Activated CD4-positive, CD25-positive, alpha-beta regulatory T cell treated with anti-CD3 and anti-CD28 coated beads, Interleukin-2, amount 50 U/mL, for 72 hours (primary cell): Measurements from ENCODE around the gene SIGLEC9.

Experiments used
- DNase-seq: peaks from one replicate; pipeline ENCODE4 v3.0.0; 2021

SIGLEC9 gene

GRCh38 chr19:51124729-51125128 lies at the start of gene SIGLEC9:
Gene SIGLEC9 (plus strand): TSS chr19:51124906. CDS start chr19:51124975, 69 bp downstream.
- DNase-seq, result no peak

- no peak for DNase-seq
These were observed 48.7 kb upstream of the SIGLEC9 start for GRCh38 chr19:51075998-51076397.

- DNase-seq, result no peak
These were observed 48.0 kb upstream of the SIGLEC9 start for GRCh38 chr19:51076631-51077213.

- no peak for DNase-seq
These were observed 46.6 kb upstream of the SIGLEC9 start for GRCh38 chr19:51078104-51078503.

GRCh38 chr19:51078731-51079130 lies 46.0 kb upstream of the SIGLEC9 start:
- DNase-seq, result no peak

- DNase-seq, result no peak
These were observed 45.1 kb upstream of the SIGLEC9 start for GRCh38 chr19:51079481-51080110.

DNA sequence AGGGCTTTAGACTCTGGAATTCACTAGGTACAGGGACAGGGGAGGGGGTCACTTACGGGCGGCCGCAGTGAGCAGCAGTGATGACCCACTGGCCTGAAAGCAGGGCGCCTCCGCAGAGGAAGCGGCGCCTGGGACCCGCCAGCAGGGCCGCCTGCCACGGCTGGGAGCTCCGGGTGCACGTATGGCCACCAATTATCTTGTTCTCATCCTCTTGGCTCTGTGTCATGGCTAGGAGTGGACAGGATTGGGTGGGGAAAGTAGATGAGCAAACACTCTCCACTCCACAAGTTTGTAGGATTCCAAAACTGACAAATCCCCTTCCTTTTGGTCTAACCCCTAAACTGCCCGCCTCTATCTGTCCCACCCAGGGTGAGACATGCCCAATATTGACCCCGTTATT lies 43.2 kb upstream of the SIGLEC9 start:
- DNase-seq, result no peak

GRCh38 chr19:51082611-51083010 lies 42.1 kb upstream of the SIGLEC9 start, which contains the start of gene KLK14:
Gene KLK14 (minus strand): TSS chr19:51082887. CDS start chr19:51082614, 273 bp downstream.
- DNase-seq, result no peak

GRCh38 chr19:51083181-51083580 lies 41.5 kb upstream of the SIGLEC9 start:
- no peak for DNase-seq

DNA sequence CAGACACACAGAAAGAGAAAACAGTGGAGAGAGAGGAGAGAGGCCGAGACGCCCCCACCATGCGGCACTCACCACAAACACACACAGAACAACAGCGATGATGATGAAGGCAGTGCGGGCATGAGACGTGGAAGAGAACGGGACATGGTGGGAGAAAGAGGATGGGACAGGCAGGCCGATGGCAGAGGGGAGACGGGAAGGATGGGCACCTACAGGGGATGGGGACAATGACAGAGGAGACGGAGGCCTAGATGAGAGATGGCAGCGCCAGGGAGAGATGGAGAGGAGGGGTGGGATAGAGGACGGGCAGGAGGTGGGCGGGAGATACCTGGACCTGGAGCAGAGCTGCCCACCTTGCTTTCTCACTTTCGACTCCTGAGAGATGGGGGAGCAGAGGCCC lies 40.9 kb upstream of the SIGLEC9 start:
- DNase-seq, result no peak

GRCh38 chr19:51084505-51084904 lies 40.2 kb upstream of the SIGLEC9 start:
- DNase-seq, result no peak

DNA sequence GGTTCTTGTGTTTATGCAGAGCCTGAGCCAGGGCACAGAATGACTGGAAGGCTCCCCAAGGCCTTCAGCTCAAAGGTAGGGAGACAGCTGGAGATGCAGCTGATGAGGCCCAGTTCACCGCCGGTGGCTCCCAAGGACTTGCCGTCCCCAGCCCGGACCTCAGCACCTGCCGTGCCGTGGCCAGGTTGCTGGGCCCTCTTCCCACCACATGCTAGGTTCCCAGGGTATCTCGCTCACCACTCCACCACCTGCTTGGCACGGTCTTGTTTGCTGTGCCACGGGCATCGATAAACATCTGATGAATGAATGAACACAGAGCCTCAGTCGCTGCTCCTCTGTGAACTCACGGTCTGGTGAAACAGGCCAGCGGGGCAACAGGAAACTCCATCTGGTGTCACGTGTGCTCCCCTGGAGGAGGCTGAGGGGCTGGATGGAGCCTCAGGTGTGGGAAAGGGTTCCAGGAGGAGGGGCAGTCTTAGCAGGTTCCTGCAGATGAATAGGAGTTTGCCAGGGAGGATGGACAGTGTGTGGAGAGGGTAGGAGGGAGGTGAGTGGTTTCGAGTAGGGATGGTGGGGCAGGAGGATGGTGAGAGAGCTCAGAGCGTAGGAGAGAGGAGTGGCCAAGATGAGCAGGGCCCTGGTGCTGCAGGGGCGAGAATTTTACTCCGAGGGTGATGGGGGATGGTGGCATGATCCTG lies 38.4 kb upstream of the SIGLEC9 start:
- DNase-seq, result no peak

DNA sequence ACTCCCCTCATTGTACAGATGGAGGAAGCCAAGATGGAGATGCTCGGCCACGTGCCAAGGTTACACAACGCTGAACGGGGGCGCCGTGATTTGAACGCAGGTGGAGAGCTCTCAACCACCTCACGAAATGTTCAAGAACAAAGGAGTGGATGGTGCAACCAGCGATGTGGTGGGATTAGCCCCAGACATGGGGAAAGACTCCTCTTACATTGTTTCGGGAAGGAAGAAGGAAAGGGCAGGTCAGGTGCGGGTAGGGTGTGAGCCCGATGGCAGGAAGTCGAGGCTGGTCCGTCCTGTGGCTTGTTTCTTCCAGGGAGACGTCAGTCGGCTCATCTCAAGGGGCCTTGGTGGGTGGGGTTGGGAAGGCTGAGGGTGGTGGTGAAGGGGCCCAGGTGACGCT lies 34.9 kb upstream of the SIGLEC9 start:
- DNase-seq, result no peak

GRCh38 chr19:51090471-51090870 lies 34.2 kb upstream of the SIGLEC9 start:
- no peak for DNase-seq

DNA sequence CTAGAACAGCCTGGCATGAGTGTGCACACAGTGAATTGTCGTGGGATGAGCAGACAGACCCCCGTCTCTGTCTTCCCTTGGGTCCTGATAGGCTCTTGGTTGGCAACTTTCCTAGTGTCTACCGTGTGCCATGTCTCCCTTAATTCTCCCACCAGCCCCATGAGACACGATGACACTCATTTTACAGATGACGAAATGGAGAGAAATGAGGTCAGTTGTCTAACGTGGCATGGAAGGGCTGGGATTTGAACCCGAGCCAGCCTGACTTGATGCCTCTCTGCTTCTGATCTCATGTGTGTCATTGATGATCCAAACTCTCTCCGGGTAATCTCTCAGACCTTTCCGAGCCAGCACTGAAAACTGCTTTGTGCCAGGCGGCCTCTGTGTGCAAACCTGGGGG lies 33.6 kb upstream of the SIGLEC9 start:
- DNase-seq, result no peak

- DNase-seq, result no peak
These were observed 32.5 kb upstream of the SIGLEC9 start for GRCh38 chr19:51091895-51092873.

DNA sequence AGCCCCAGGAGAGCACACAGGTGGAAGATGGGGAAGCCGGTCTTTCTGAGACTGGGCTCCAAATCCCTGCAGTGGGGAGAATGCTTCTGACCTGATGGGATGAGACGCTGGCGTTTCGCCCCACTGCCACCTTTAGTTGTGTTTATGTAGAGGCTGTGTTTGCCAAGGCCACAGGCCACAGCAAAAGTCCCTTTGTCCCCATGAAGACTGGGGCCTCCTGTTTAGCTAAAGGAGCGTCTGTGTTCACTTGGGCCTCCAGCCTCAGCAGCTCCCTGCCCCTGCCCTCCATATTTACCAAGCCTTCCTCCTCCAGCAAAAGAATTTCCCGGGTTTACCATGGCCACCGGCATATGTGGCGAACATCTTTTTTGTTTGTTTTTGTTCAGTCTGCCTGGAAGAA lies 31.6 kb upstream of the SIGLEC9 start:
- DNase-seq, result no peak

- no peak for DNase-seq
These were observed 31.0 kb upstream of the SIGLEC9 start for GRCh38 chr19:51093510-51094345.

GRCh38 chr19:51094696-51095279 lies 29.9 kb upstream of the SIGLEC9 start:
- DNase-seq, result peak; percentile 41

- DNase-seq, result no peak
These were observed 28.1 kb upstream of the SIGLEC9 start for GRCh38 chr19:51096473-51097165.

- DNase-seq, result peak; percentile 75
These were observed 27.5 kb upstream of the SIGLEC9 start for GRCh38 chr19:51097166-51097738.
